ENCODE results near the gene SOS1. TPM values are rescaled to one million over a fixed set of nuclear protein-coding genes. Genes with fewer than 3 reads are reported as not detected.
A peak's percentile ranks its signal among the peaks of the same experiment; 100 is the strongest.

Gene SOS1
- total and polyA plus RNA-seq, 4 donors, result 3.9 to 97.6 (median 14.6) TPM

- WGBS, 2 donors, result 39 to 63% methylated on average over 4 of the region's 4 CpGs
- ATAC-seq (ENCODE audit: insufficient read depth, low FRiP score), result no peak
- peaks cover 0 to 7% (median 4%) of the 10 kb centered on the region in 5 donors for H3K4me1 ChIP-seq (ENCODE audit: control insufficient read depth in 5 of 5, insufficient read depth in 5 of 5, low read length in 5 of 5)
These were observed 13.7 kb downstream of the SOS1 start for GRCh38 chr2:39107156-39107555.

GRCh38 chr2:39099870-39100728, 20.8 kb downstream of the SOS1 start:
- Histone ChIP-seq H3K4me1 (ENCODE audit: control insufficient read depth in 5 of 5, insufficient read depth in 5 of 5, low read length in 5 of 5) (peaks cover 0 to 10% (median 6%) of the 10 kb centered on the region in 5 donors), H3K9ac (ENCODE audit: insufficient read depth in 1 of 2, low read length in 2 of 2) (no peak overlapping the region), H3K9me3 (ENCODE audit: control insufficient read depth in 4 of 4, insufficient read depth in 3 of 4, low read length in 3 of 4) (no peaks in the 10 kb centered on the region), H3K27me3 (ENCODE audit: control insufficient read depth in 3 of 3, insufficient read depth in 3 of 3, low read length in 2 of 3) (no peaks in the 10 kb centered on the region), H3K27ac (ENCODE audit: low read depth in 1 of 2, low read length in 1 of 2) (peak overlapping the region in 1 of 2 donors; percentile 64), H3K36me3 (ENCODE audit: control insufficient read depth in 4 of 4, insufficient read depth in 4 of 4, low read length in 4 of 4) (peaks cover 0 to 2% (median 0%) of the 10 kb centered on the region in 4 donors), H3K4me3 (no peak overlapping the region)
- WGBS, 2 donors, result 90 to 96% methylated on average over 7 of the region's 7 CpGs
- ATAC-seq (ENCODE audit: insufficient read depth, low FRiP score) (no peak), DNase-seq (no peak)
- no peak for TF ChIP-seq CTCF (IDR thresholded peaks at IDR 0.05; ENCODE audit: control extremely low read depth, extremely low read depth)

More at GRCh38 chr2:39107156-39107555, 13.7 kb downstream of the SOS1 start:
- no peak for DNase-seq
- no peak overlapping the region for H3K4me3 ChIP-seq
- no peaks in the 10 kb centered on the region for H3K9me3 ChIP-seq (ENCODE audit: control insufficient read depth in 4 of 4, insufficient read depth in 3 of 4, low read length in 3 of 4)
- TF ChIP-seq CTCF (IDR thresholded peaks at IDR 0.05; ENCODE audit: control extremely low read depth, extremely low read depth), result no peak
- no peak overlapping the region for H3K9ac ChIP-seq (ENCODE audit: insufficient read depth in 1 of 2, low read length in 2 of 2)
- no peak overlapping the region for H3K27ac ChIP-seq (ENCODE audit: low read depth in 1 of 2, low read length in 1 of 2)
- peaks cover 0 to 3% (median 1%) of the 10 kb centered on the region in 4 donors for H3K36me3 ChIP-seq (ENCODE audit: control insufficient read depth in 4 of 4, insufficient read depth in 4 of 4, low read length in 4 of 4)
- no peaks in the 10 kb centered on the region for H3K27me3 ChIP-seq (ENCODE audit: control insufficient read depth in 3 of 3, insufficient read depth in 3 of 3, low read length in 2 of 3)

- no peaks in the 10 kb centered on the region for H3K9me3 ChIP-seq (ENCODE audit: control insufficient read depth in 4 of 4, insufficient read depth in 3 of 4, low read length in 3 of 4)
- H3K4me1 ChIP-seq (ENCODE audit: control insufficient read depth in 5 of 5, insufficient read depth in 5 of 5, low read length in 5 of 5), result peaks cover 0 to 13% (median 10%) of the 10 kb centered on the region in 5 donors
- peaks cover 0 to 2% (median 0%) of the 10 kb centered on the region in 4 donors for H3K36me3 ChIP-seq (ENCODE audit: control insufficient read depth in 4 of 4, insufficient read depth in 4 of 4, low read length in 4 of 4)
- WGBS, 2 donors, result 68 to 80% methylated on average over 2 of the region's 2 CpGs
- H3K27ac ChIP-seq (ENCODE audit: low read depth in 1 of 2, low read length in 1 of 2), result peak overlapping the region in 1 of 2 donors; percentile 41
- no peak for TF ChIP-seq CTCF (IDR thresholded peaks at IDR 0.05; ENCODE audit: control extremely low read depth, extremely low read depth)
- DNase-seq (no peak), ATAC-seq (ENCODE audit: insufficient read depth, low FRiP score) (no peak)
- H3K27me3 ChIP-seq (ENCODE audit: control insufficient read depth in 3 of 3, insufficient read depth in 3 of 3, low read length in 2 of 3), result no peaks in the 10 kb centered on the region
- no peak overlapping the region for H3K4me3 ChIP-seq
- H3K9ac ChIP-seq (ENCODE audit: insufficient read depth in 1 of 2, low read length in 2 of 2), result no peak overlapping the region
These were observed 21.5 kb downstream of the SOS1 start for GRCh38 chr2:39099310-39099869.
